GM23248 (cell line): Measurements from ENCODE around the gene TMEM263.

ENCODE experiments used
- EZH2 ChIP-seq: fragments of 200-600 bp; sonication (generic); IDR thresholded peaks from 2 replicates; pipeline ENCODE4 v1.6.1; 2018; ENCODE audit warnings: antibody characterized with exemption, mild to moderate bottlenecking; ENCODE audit not compliant: insufficient read depth, poor library complexity, severe bottlenecking
- EZH2phosphoT487 ChIP-seq: fragments of 200-600 bp; sonication (generic); IDR thresholded peaks from 2 replicates; pipeline ENCODE4 v1.6.1; 2018; ENCODE audit warnings: antibody characterized with exemption, moderate library complexity, mild to moderate bottlenecking, low read depth; ENCODE audit not compliant: insufficient read depth

GRCh38 chr12:106980944-106981343 is 25.2 kb downstream of the TMEM263 start:
- no peak for TF ChIP-seq EZH2
- TF ChIP-seq EZH2phosphoT487: no peak
